CD4-positive, alpha-beta T cell treated with Interleukin-17A for 4 hours (primary cell): ENCODE data around the gene COX20.
"Not testable (repeated sequence)": the region's sequence is repeated elsewhere in the genome, so short reads cannot be mapped to it uniquely, and the experiment has no call there.

Experiments
- DNase-seq: peaks from one replicate; pipeline ENCODE4 v3.0.0-alpha.2; 2020; ENCODE audit warnings: mixed read lengths

COX20 gene

DNA sequence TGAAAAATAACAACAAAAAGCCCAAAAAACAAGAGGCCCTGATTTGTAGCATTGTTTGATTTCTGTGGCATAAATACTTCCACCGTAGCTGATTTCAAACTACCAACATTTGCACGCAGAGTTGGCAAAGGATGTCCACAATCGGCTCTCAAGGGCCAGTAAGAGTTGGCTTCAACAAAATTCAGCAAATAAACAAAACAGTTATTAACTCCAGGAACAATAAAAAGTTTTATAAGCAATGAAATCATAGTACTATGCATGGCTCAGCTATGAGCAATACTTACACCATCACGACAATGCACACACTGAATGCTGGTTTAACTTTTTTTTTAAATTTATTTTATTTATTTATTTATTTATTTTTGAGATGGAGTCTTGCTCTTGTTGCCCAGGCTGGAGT, 8.7 kb upstream of the COX20 start:
- DNase-seq: no peak

DNA sequence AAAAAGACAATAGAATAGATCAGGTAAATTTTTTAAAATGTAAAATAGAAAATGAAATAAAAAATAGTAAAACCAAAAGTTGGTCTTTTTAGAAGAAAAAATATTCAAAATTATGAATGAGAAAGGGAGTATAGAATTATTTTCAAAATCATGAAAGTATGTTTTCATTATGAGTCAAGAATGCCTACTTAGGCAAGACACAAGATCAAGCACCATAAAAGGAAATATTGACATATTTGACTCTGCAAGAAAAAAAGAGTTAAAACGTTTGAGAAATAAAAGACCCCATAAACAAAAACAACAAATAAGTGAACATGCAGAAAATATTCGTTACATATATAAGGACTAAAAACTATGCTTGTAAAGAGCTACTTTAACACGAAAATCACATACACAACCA, 4.8 kb upstream of the COX20 start:
- DNase-seq: no peak

DNA sequence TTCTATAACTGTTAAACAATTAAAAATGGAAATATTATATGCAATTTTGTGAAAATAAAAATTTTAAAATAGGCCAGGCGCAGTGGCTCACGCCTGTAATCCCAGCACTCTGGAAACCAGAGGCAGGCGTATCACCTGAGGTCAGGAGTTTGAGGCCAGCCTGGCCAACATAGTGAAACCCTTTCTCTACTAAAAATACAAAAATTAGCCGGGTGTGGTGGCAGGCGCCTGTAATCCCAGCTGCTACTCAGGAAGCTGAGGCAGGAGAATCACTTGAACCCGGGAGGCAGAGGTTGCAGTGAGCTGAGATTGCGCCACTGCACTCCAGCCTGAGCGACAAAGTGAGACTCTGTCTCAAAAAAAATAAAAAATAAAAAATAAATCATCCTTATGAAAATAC, 2.2 kb upstream of the COX20 start:
- DNase-seq: not testable (repeated sequence)

DNA sequence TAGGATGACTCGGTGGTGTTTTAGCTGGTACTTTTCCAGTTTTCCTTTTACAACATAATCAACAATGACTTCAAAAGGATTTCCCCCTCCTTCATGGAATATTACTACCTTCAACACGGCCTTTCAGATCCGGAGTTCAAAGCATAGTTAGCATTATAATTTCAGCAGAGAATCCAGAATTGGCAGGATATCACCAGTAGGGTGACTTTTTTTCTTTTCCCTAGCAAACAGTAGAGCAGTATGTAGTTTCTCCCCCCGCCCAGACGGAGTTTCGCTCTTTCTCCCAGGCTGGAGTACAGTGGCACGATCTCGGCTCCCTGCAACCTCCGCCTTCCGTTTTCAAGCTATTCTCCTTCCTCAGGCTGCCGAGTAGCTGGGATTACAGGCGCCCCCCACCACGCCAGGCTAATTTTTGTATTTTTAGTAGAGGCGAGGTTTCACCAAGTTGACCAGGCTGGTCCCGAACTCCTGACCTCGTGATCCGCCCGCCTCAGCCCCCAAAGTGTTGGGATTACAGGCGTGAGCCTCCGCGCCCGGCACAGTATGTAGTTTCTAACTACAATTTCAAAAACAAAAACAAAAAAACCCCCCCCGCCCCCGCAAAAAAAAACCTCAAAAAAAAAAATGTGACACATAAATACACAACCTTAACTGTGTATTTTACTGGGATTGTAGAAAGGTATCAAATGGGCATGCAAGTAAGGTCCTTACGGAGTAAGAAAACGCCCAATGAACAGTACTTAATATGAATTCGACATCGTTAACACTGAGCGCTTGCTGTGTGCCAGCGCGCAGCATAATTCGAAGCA, 1.5 kb upstream of the COX20 start:
- DNase-seq: peak; percentile 60

DNA sequence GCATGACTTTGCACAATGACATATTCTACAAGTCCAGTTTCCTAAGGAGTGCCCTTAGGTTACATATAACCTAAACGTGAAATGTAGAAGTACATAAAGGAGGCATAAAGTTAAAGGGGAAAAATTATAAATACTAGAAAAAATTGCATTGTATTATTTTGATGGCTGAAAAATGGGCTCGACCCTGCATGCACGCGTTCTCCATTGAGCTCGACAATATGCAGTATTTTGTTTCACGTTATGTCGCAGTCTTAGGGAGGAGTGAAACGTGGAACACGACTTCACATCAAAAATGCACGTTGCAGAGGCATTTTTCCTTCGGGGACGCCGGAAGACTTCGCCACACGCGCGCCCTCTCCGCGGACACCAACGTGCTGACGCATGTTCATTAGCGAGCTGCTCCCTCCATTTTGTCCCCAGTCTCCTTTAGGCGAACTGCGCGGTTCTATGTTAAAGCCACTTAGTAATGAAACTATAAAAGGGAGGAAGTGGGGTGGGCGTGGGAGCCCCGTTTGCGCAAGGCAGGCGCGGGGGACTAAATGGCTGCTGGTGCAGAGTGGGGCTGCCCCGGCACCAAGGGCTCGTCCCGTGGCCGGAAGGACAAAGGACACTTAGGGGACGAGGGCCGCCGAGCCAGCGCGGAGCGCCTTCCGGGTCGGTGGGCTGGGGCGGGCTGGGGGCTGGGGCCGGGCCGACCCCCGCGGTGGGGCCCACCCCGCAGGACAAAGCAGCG, 749 bp upstream of the COX20 start:
- DNase-seq: peak; percentile 90

DNA sequence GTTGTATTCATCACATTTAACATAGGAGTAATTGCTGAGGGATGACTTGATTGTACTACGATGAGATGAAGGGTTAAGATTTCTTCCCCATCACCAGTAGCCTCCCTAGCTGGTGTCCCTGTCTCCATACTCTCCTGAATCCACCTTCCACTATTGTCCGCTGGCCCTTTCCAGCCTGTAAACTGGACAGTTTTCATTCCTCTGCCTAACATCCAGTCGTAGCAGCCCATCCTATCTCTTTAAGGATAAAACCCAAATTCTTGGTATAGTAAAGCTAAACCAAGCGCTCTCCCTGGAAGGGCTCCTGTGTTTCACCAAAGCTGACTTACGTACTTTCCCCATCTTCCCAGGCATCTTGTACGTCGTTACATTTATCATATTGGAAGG, 670 bp downstream of the COX20 start:
- no peak for DNase-seq

DNA sequence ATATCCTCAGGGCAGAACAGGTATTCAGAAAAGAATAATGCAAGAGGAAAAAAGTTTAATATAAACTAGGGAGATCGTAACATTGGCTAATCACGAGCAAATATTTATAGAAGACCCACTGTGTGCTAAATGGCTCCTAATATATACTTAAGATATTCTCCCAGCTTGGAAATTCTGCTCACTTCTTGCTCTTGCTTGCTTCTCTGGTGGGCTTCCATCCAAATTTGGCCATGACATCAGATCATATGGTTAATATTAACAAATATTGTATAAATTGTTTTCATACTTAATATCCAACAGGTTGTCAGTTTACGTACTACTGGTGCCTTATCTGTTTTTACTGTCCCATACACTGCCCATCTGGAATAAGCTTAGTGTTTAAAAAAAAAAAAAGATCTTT, 1.1 kb downstream of the COX20 start:
- DNase-seq: no peak

DNA sequence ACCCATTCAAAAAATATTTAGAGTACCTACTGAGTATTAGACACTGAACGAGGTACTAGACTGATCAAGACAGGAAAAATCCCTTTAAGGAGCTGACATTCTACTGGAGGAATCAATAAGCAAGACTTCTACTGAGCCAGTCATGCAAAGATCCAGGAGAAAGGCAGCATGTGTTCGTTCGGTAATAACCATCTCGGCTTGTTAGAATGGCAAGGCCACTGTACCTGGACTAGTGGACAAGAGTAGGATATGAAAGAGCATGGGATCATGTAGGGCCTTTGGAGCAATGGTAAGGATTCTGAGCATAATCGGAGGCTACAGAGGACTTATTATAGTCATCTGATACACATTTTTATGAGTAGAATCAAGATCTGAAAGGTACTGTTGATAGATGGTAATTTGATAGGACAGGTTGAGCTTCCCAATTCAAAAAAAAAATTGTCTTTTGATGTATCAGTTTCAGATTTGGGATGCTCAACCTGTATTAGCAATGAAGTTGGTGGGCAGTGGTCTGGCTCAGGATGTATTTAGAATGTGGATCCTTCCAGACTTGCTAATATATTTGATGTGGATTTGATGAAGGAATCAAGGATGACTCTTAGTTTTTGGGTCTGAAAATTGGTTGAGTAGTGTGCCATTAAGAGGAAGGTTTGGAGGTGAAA, 2.3 kb downstream of the COX20 start:
- DNase-seq: no peak

DNA sequence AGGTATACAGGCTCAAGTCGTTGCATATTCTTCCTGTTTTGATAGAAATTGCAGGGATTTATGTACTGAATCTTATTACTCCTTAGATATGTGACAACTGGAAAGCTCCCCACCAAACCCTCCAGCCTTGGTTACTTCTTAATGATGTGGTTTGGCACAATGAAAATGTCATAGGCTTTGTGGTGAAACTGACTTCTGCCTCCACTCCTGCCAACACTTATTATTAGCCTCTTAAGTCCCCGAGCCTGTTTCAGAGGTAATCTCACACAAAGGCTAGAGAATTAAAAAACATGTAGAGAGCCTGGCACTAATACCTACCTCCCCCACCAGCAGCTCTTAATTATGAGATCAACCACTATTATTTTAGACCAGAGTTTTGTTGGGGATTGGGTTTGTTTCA, 4.2 kb downstream of the COX20 start:
- no peak for DNase-seq

DNA sequence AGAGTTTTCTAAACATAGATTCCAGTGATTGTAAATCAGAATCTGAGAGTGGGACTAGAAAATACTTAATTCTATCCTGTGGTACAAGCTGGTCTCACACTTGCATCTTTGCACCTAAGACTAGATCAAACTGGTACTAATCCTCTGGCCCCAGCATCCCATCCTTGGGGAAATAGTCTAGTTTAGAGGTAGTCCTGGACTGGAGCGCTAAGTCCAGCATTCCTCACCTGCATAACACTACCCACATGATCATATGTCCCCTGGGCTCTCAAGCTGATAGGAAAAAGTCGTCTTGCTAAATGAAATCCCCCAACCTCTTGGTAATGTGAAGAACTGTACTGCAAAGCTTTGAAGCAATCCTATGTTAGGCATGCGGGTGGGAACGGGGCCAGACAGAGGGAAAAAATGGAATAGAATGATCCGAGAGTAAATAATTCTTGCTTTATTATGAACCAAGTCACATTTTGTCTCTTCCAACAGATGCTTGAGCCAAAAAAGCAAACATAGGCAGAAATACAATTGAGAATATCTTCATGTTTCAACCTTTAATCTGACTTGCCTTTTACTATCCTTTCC, 4.8 kb downstream of the COX20 start:
- DNase-seq: no peak

DNA sequence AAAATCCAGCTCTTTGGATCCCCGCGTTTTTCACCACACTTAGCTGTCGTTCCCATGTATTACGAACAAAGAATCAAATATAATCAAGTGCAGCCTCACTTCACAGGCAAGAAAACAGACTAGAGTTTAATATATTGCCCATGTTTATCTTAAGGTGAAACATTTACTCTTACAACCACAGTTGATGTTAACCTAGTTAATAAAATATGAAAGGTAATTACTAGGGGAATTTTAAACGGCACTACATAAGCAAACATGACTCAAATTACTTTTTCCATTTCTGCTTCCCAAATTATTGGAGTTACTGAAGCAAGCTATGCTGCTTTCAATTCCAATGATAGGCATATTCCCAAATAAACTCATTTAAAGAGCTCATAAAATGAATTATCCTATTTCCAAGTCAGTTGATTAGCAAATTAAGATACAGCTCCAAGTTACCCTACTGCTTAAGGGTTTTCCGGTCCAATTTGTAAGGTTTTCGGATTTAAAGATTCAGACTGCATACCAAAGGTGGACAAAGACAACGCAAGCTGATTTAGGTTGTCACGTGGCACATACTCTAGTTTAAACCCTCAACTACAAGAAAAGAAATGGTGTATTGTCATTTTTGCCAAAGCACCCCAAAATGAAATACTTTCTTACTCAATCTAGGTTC, 5.9 kb downstream of the COX20 start:
- no peak for DNase-seq

DNA sequence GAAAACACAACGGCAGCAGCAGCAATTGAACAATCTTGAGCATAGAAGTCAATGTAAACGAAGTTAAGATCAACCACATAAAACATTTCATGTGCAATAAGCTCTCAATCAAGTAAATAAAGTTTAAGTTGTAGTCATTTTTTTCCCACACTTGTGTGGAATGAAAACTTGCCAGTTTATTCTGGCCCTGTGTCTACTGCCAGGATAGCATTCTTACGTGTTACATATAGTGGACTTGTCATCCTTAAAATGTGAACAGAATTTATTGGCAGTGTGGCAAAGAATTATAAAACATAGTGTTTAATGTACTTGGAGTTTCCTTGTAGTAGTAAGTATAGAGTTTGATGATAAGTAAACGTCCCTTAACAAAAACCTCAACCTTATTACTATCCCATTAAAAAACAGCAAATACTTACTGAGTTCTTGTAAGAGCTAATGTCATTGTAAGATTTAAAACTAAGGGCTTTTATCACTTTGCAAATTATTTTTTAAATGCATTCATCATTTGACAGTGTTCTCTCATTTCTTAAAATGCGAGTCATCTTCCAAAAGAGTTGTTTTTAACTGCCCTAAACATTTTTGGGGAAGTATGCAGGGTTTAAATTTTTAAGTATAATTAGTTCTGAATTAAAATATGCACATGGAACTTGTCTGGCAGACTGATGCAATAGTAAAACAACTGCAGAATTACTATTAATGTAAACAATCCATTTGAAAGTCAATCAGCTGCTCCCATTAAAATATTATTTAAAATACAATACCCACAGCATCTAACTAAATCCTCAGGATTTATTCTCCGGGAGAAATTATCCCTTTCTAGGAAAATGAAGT, 7.9 kb downstream of the COX20 start:
- no peak for DNase-seq

DNA sequence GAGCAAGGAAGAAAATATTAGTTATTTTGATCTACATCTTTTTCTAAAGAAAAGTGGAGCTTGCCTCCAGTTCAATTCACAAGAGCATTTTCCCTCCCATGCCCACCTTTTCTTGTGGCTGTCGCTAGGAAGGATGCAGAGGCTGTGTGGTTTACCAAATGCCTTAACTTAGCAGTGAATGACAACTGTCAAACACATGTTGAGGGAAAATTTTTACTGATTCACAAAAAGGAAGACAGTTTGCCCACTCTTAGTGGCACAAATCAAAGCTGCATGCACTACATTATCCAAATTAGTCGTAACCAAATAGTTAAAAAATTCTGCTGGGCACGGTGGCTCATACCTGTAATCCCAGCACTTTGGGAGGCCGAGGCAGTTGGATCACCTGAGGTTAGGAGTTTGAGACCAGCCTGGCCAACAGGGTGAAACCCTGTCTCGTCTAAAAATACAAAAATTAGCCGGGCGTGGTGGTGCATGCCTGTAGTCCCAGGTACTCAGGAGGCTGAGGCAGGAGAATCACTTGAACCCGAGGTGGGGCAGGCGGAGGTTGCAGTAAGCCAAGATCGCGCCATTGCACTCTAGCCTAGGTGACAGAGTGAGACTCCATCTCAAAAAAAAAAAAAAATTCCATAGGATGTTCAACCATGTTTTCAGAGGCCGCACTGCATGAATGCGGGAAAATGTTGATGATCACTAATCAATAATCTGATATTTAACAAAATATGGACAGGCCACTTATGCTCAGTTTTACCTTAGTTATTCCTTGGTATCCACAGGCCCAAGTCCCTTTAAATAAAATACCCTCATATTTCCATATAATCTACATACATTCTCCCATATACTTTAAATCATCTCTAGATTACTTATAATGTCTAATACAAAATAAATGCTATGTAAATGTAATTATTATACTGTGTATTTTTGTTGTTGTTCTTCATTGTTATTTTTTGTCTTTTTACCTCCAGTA, 9.0 kb downstream of the COX20 start:
- no peak for DNase-seq

DNA sequence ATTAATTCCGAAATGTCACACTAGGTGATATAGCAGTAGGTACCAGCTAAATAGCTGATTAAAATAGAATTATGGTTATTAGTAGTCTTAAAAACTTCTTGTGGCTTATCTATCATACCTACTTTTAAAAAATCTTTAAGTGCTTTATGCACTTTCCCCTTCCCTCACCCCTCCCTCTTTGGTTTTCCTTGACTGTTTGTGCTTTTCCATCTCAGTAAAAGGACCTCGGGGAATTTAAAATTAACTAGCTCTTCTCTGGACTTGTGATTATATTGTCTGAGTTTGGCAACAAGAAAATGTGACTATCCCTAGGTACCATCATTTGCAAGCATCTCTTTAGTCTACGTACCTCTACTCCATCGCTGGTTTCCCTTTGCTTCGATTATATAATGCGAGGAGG, 11.2 kb downstream of the COX20 start:
- no peak for DNase-seq

DNA sequence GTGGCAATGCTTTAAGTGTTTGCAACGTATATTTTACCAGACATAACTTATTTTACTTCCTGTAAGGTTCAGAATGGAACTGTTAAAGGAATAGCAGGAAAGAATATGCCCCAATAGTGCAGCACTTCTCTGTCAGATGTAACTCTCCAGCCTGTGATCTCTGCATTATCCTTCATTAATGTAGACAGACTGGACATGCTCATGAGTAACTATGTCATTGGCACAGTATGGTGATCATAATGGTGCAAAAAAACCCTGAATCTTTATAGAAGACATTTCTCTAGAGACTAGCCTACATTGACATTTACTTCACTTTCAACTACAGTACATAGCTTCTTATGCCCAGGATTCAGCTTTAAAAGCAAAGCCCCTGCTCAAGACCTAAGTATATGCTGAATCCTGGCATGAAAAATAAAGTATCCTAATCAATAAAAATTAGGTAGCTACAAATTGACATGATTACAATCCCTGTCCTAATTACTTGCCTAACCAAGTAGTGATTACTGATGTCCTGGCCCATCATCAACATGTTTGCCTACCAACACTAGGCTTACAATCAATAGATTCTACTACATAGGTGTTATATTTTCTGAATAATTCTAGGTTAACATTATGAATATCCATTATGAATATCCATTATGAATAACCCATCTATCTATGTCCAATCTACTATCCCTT, 13.9 kb downstream of the COX20 start:
- no peak for DNase-seq

DNA sequence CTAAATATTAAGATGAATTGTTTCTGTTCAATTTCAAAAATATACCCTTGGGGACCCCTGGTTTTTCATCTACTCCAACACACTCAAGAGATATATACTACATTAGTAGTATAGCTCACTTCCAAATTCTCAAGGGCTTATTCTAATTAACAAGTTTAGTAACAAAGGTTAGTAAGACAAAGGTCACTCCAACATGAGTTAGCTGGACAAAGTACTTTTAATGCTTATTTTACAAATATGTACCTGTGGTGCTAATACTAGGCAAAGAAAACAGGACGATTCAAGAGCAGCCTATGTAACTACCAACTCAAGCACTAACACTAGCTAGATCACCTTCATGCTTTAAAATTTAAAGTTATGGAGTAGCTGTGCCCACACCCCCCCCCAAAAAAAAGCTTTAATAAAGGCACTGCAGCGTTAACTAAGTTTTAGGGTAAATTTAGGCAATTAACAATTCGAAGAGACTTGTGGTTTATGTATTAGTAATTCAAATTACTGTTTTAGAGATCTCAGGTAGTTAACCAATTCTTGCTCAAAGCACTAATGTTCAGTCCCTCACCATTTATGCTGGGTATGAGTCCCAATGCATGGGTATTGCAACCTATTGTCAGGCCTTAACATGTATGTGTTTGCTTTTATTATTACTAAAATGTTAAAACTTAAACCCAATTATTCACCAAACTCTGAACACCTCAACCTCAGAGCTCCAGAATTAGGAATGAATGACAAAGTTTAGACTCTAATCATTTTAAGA, 14.8 kb downstream of the COX20 start:
- DNase-seq: no peak

DNA sequence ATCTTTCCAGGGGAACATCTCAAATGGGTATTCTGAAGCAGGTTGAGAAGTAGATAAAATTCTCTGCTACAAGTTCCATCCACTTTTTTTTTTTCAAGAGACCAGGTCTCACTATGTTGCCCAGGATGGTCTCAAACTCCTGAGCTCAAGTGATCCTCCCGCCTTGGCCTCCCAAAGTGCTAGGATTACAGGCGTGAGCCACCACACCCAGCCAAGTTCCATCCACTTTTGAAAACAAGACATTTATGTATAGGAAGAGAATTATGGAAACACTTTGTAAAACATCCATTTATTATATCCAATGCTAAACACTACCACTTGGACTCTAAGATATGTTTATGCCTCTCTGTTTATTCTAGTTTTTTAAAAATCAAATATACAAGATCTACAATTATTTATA, 15.4 kb downstream of the COX20 start:
- DNase-seq: no peak

DNA sequence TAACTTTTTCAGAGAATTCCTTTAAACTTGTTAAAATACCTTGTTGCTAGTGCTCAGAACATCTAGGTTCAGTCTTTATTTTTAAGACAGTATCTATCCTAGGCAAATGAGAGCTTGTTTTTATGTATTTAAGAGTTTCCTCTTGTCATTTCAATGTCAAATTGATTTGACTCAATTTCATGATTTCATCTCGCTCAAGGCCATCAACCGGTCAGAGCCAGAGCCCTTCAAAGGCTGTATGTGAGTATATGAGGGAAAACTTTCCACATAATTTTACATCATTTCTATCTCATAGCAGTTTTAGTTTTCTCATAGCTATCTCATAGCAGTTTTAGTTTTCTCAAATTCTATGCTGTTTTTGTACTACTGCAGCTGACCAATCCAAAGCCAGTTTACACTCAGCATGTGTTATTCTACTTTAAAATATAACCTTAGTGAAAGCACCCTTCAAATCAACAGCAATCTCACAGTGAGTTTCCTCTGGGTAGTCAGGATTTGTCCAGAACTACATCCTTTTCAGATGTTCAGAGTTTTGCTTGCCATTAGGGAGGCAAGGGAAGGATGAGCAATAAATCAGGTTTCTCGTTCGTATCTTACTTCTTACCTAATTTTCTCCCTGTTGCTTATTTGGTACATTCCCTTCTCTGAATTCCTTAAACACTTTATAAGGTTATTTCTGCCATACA, 16.2 kb downstream of the COX20 start:
- DNase-seq: no peak

DNA sequence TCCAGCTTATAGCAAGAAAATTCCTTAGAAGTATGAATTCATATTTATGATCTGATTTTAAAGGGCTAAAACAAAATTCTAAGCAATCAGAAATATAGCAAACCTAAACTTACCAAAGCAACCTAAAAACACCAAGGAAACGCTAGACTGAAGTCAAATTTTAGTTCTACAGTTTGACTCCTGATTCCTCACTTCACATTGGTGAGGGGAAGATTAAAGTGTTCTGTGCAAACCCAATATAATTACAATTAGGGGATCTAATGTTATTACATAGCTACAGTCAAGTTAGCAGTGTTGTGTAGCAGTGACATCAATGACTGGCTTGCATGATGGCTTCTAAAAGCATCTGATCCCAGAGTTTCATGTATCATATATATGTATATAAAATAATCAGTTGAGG, 17.2 kb downstream of the COX20 start:
- DNase-seq: no peak
